Spleen (tissue), 7 donors: Measurements from ENCODE around the gene CCDC107.

Experiments
- POLR2A ChIP-seq, 3 donors: fragments of 450-650 bp; IDR thresholded peaks; one replicate each; pipeline ENCODE4 v1.5.1; 2017; ENCODE audit warnings: antibody characterized with exemption in 3 of 3, mild to moderate bottlenecking in 1 of 3
- POLR2AphosphoS5 ChIP-seq, 3 donors: sonication (generic); formaldehyde crosslinking; IDR thresholded peaks; one replicate each; pipeline ENCODE4 v1.5.1; 2017; ENCODE audit warnings: antibody characterized with exemption in 3 of 3
- TF ChIP-seq, protein P1 (sequence below), 11 experiments: fragments of 200-600 bp in 7 of 11; fragments of 450-650 bp in 4 of 11; sonication (generic) in 4 of 11; IDR thresholded peaks in 8 of 11; conservative IDR thresholded peaks in 3 of 11; 1 replicate in 7 of 11; 2 replicates in 4 of 11; pipeline versions ENCODE4 v1.4.0 to v1.8.0; 2016 to 2021; ENCODE audit warnings: antibody characterized with exemption in 11 of 11, inconsistent platforms in 4 of 11, mild to moderate bottlenecking in 1 of 11
- donor health status: DM: no; HTN: no; CAD: no; lungs with moderate emphysema.
- donor health status: DM: no; HTN: no; CAD: no.
- donor health status: DM: no; HTN: no; CAD: no.

DNA sequence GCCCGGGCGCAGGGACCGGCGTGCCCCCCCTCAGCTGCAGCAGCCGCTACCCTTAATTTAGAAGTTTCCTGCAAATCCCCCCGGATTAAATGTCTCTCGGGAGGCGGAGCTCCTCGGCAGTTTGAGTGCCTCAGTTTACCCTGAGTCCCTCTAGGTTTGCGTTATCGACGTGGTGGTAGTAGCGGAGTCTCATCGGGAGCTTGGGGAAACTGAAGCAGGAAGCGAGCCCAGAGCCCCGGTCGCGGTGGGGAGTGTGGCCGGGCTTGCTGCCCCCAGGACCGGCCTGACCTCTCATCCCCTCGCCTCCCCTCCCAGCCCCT lies 32.2 kb downstream of the CCDC107 start:
- TF ChIP-seq POLR2A (IDR thresholded peaks at IDR 0.05), result no peak
- TF ChIP-seq, protein P1, sequence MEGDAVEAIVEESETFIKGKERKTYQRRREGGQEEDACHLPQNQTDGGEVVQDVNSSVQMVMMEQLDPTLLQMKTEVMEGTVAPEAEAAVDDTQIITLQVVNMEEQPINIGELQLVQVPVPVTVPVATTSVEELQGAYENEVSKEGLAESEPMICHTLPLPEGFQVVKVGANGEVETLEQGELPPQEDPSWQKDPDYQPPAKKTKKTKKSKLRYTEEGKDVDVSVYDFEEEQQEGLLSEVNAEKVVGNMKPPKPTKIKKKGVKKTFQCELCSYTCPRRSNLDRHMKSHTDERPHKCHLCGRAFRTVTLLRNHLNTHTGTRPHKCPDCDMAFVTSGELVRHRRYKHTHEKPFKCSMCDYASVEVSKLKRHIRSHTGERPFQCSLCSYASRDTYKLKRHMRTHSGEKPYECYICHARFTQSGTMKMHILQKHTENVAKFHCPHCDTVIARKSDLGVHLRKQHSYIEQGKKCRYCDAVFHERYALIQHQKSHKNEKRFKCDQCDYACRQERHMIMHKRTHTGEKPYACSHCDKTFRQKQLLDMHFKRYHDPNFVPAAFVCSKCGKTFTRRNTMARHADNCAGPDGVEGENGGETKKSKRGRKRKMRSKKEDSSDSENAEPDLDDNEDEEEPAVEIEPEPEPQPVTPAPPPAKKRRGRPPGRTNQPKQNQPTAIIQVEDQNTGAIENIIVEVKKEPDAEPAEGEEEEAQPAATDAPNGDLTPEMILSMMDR (IDR thresholded peaks at IDR 0.05 in 8 of 11, conservative IDR thresholded peaks at IDR 0.05 in 3 of 11), result no peak
- no peak for TF ChIP-seq POLR2AphosphoS5 (IDR thresholded peaks at IDR 0.05)
